ENCODE measurements around the gene GSDMA. TPM values are rescaled to one million over a fixed set of nuclear protein-coding genes. Genes with fewer than 3 reads are reported as not detected.

GSDMA gene
- total RNA-seq, 2 donors from 2014 or later, result 0.24 to 1.1 TPM

Other genes starting within 250 kb of the GSDMA start
- gene MIEN1, start 232.5 kb upstream of the GSDMA start, total RNA-seq, result 10 to 100 TPM; 56.3 to 64.6 TPM
- under 1 TPM in 1 of 2 donors, not detected in 1; 0.36 TPM for gene GRB7, start 225.1 kb upstream of the GSDMA start, total RNA-seq
- gene IKZF3, start 98.7 kb upstream of the GSDMA start, total RNA-seq, result 10 to 100 TPM; 65.5 to 80.9 TPM
- not detected for gene ZPBP2, start 94.8 kb upstream of the GSDMA start, total RNA-seq
- gene GSDMB, start 44.4 kb upstream of the GSDMA start, total RNA-seq, result 10 to 100 TPM; 39.0 to 54.1 TPM
- gene ORMDL3, start 35.4 kb upstream of the GSDMA start, total RNA-seq, result 100 to 1,000 TPM in 1 of 2 donors, 10 to 100 TPM in 1; 94.2 to 124 TPM
- not detected for gene LRRC3C, start 35.3 kb upstream of the GSDMA start, total RNA-seq
- gene PSMD3, start 17.8 kb downstream of the GSDMA start, total RNA-seq, result 100 to 1,000 TPM; 148 to 163 TPM
- gene CSF3, start 52.4 kb downstream of the GSDMA start, total RNA-seq, result under 1 TPM in 1 of 2 donors, not detected in 1; 0.78 TPM
- 100 to 1,000 TPM in 1 of 2 donors, 10 to 100 TPM in 1; 91.5 to 147 TPM for gene MED24, start 91.4 kb downstream of the GSDMA start, total RNA-seq
- 10 to 100 TPM in 1 of 2 donors, 1 to 10 TPM in 1; 4.9 to 10.9 TPM for gene THRA, start 100.0 kb downstream of the GSDMA start, total RNA-seq
- gene NR1D1, start 137.6 kb downstream of the GSDMA start, total RNA-seq, result 1 to 10 TPM; 1.4 to 5.4 TPM
- gene MSL1, start 159.0 kb downstream of the GSDMA start, total RNA-seq, result 100 to 1,000 TPM in 1 of 2 donors, 10 to 100 TPM in 1; 79.8 to 102 TPM
- gene CASC3, start 177.5 kb downstream of the GSDMA start, total RNA-seq, result 100 to 1,000 TPM in 1 of 2 donors, 10 to 100 TPM in 1; 83.1 to 101 TPM
- 10 to 100 TPM in 1 of 2 donors, 1 to 10 TPM in 1; 5.9 to 17.2 TPM for gene RAPGEFL1, start 214.5 kb downstream of the GSDMA start, total RNA-seq

All from natural killer cell treated with Interleukin-12 subunit alpha and Interleukin-12 subunit beta and Interleukin-15 and Interleukin-18, amount 100 ng/mL, for 72 hours (primary cell).